Hepatocyte (in vitro differentiated cells): Measurements from ENCODE around the gene UBE2L3.

Source experiments
- CTCF ChIP-seq: fragments of 200-600 bp; sonication (generic); IDR thresholded peaks from 2 replicates; pipeline ENCODE4 v1.5.1; 2016; ENCODE audit warnings: antibody characterized with exemption, mild to moderate bottlenecking; ENCODE audit not compliant: poor library complexity
- EZH2 ChIP-seq: fragments of 200-600 bp; sonication (generic); IDR thresholded peaks from 2 replicates; pipeline ENCODE4 v1.6.1; 2016; ENCODE audit warnings: antibody characterized with exemption, mild to moderate bottlenecking, borderline replicate concordance
- EZH2phosphoT487 ChIP-seq: fragments of 200-600 bp; sonication (generic); IDR thresholded peaks from one replicate; pipeline ENCODE4 v1.6.1; 2018; ENCODE audit warnings: antibody characterized with exemption, mild to moderate bottlenecking, low read depth, moderate library complexity; ENCODE audit not compliant: unreplicated experiment, severe bottlenecking

GRCh38 chr22:21569459-21570170 lies 2.1 kb downstream of the UBE2L3 start:
- TF ChIP-seq CTCF (no peak), EZH2phosphoT487 (no peak), EZH2 (no peak)
